Forelimb muscle (tissue), 1 donor: Measurements from ENCODE around the gene NAA40. TPM values are rescaled to one million over a fixed set of nuclear protein-coding genes. Genes with fewer than 3 reads are reported as not detected.
"Not testable (repeated sequence)": the region's sequence is repeated elsewhere in the genome, so short reads cannot be mapped to it uniquely, and the experiment has no call there.

ENCODE experiments used
- DNase-seq: peaks from one replicate; pipeline ENCODE4 v3.0.0-alpha.2; 2013; ENCODE audit warnings: low read depth
- polyA plus RNA-seq: library from polyadenylated mRNA; unstranded; fragments of 120-200 nt; gene quantifications from one replicate; pipeline ENCODE4 v1.2.1, GENCODE V29; 2013; ENCODE audit not compliant: insufficient read length

NAA40 gene
- polyA plus RNA-seq, 1 donor, result 17.5 TPM

GRCh38 chr11:63939397-63939891, 642 bp downstream of the NAA40 start:
- no peak for DNase-seq

- no peak for DNase-seq
These were observed 2.0 kb downstream of the NAA40 start for GRCh38 chr11:63940786-63941185.

GRCh38 chr11:63941901-63942300, 3.1 kb downstream of the NAA40 start:
- DNase-seq, result no peak

- DNase-seq, result no peak
These were observed 4.0 kb downstream of the NAA40 start for GRCh38 chr11:63942803-63943202.

DNA sequence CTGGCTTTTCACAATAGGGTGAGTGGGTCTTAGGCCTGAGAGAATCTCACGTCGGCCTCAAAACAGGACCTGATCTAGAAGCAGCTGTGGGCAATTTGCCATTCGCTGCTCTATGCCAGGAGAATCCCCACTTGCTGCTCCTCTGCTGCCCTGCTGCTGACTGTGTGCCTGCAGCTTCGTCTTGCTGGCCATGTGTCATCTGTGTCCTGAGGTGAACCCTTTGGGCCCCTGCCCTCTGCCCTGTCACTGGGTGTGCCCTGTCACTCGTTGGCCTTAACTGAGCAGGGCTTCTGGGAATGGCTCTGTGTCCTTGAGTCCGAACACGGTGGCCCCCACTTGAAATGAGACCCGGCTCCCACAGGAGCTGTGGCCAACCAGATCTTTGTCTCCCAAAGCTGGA, 6.2 kb downstream of the NAA40 start:
- no peak for DNase-seq

DNA sequence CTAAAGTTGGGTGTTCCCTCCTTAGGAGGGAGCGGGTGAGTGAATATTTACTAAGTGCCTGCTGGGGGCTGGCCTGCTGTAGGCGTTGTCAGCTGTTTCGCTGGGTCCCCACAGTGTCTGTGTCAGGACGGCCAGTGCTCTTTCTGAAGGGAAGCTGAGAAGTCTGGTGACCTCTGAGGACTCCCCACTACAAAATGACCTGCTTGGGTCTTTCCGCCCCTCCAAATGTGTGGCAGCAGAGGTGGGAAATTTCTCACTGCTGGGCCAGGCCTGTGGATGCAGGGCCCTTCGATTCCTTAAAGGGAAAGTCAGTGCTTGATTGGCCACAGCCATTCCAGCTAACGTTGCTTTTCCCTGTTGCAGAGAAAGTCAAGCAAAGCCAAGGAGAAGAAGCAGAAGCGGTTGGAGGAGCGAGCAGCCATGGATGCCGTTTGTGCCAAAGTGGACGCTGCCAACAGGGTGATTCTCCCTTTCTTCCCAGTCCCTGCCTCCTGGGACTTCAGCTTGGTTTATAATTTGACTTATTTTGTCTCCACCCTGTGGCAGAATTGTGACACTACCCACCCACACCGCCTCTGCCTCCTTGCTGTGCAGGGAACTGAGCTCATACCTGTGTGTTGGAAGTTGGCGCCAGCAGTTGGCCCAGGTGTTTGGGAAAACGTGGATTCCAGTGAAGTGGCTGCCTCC, 6.8 kb downstream of the NAA40 start:
- DNase-seq, result peak; percentile 46

- DNase-seq, result no peak
These were observed 13.2 kb downstream of the NAA40 start for GRCh38 chr11:63951779-63952536.

GRCh38 chr11:63952570-63952969, 13.8 kb downstream of the NAA40 start:
- DNase-seq, result no peak

DNA sequence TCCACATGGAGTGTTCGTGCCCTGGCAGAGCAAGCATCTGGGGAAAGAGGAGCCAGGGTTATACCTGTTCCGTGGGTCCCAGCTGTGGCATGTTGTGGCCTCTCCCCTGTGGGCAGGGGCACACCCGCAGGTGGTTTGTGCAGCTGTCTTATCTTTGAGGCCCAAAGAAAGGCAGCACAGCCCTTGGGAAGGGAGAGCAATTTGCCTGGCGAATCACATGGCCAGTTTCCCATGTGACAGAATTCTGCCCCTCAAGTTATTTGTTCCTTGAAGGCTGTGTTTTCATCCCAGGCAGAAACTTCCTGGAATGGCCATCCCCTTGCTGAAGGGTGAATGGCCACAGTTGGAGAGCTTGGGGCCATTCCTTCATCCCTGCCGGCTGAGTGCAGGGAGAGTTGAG, 19.2 kb downstream of the NAA40 start:
- DNase-seq, result no peak

GRCh38 chr11:63961608-63962412, 23.0 kb downstream of the NAA40 start:
- no peak for DNase-seq

DNA sequence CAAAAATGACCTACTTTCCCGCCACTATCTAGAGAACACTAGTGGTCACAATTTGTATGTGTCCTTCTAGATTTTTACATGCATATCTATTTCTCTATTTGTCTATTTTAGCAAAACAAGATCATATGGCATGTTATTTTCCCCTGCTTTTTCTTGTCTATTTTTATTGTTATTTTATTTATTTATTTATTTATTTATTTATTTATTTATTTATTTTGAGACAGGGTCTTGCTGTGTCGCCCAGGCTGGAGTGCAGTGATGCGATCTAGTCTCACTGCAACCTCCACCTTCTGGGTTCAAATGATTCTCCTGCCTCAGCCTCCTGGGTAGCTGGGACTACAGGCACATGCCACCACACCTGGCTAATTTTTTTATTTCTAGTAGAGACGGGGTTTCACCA, 25.1 kb downstream of the NAA40 start:
- not testable (repeated sequence) for DNase-seq

GRCh38 chr11:63966444-63966843, 27.6 kb downstream of the NAA40 start:
- DNase-seq, result no peak

DNA sequence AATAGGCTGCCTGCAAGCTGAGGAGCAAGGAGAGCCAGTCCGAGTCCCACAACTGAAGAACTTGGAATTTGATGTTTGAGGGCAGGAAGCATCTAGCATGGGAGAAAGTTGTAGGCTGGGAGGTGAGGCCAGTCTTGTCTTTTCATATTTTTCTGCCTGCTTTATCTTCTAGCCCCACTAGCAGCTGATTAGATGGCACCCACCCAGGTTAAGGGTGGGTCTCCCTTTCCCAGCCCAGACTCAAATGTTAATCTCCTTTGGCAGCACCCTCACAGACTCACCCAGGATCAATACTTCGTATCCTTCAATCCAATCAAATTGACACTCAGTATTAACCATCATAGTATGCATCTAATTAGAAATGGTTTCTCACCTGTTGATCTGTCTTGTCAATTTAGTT, 30.7 kb downstream of the NAA40 start:
- DNase-seq, result no peak

DNA sequence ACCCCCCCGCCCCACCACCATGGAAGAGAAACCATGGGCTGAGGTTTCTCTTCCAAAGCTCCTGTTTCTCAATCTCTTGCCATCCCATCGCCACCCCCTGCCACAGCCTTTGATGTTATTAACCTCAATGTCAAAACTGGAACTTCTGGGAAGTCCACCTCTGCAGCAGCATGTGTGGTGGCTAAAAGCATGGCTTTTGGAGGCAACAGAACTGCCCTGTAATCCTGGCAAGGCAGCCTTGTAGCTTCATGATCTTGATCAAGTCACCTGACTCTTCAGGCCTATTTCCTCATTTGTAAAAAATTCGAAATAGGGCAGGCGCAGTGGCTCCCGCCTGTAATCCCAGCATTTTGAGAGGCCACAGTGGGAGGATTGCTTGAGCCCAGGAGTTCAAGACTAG, 32.1 kb downstream of the NAA40 start:
- DNase-seq, result no peak

DNA sequence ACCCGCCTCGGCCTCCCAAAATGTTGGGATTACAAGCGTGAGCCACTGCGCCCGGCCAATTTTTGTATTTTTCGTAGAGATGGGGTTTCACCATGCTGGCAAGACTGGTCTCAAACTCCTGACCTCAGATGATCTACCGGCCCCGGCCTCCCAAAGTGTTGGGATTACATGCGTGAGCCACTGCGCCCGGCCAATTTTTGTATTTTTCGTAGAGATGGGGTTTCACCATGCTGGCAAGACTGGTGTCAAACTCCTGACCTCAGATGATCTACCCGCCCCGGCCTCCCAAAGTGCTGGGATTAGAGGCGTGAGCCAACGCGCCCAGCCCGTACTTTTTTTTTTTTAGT, 35.1 kb downstream of the NAA40 start:
- DNase-seq, result not testable (repeated sequence)

DNA sequence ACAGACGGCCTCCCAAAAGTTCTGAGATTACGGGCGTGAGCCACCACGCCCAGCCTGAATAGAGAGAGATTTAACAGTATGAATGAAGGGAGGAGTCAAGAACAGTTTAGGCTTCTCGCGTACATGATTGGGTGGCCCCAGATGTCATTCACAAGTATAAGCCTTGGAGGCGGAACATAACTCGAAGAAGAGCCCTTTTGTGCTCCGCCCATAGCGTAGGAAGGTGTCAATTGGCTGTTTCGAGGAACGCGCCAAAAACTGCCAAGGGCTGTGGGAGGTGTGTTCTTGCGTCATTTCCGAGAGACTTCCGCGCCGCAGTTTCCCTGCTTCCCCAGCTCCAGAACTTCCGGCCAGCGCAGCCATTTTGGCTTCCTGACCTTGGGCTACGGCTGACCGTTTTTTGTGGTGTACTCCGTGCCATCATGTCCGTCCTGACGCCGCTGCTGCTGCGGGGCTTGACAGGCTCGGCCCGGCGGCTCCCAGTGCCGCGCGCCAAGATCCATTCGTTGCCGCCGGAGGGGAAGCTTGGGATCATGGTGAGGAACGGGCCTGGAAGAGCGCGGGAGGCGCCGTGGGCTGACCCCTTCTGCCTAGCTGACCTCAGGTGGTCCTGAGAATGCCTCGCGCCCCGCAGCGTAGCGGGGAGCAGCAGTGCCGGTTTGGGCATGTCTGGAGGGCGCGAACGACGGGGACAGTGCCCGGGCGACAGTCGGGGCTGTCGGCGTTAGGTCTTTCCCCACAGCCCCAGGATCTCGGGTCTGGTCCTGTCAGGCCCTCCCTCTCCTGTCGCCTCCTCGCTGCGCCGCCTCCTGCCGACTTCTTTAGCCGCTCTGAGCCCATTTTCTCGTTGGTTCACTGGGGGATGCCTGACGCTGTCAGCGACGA, 35.7 kb downstream of the NAA40 start, which contains the start of gene COX8A:
Gene COX8A (plus strand): TSS at position 362 of the 885 bp plus-strand sequence. CDS start 61 bp downstream, at position 423.
- peak; percentile 100 for DNase-seq

- DNase-seq, result no peak
These were observed 39.9 kb downstream of the NAA40 start for GRCh38 chr11:63978551-63979239.

DNA sequence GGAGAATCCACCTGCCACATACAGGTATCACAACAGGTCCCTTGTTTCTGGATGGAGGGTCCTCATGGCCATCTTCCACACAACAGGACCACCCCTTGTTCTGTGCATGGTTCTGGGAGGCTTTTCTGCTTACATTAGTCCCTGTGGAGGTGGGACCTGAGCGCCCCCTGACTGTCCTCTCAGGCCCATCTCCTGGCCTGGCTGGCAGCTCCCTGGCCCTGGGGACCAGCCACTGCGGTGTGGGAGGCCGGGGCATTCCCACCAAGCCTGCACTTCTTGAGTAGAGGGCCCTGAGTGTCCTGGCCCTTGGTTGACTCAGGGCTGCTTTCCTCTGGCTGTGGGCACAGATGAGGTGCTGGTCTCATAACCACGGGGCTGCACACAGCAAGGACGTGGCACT, 40.6 kb downstream of the NAA40 start:
- DNase-seq, result no peak

GRCh38 chr11:63985812-63986155, 47.0 kb downstream of the NAA40 start:
- DNase-seq, result no peak

DNA sequence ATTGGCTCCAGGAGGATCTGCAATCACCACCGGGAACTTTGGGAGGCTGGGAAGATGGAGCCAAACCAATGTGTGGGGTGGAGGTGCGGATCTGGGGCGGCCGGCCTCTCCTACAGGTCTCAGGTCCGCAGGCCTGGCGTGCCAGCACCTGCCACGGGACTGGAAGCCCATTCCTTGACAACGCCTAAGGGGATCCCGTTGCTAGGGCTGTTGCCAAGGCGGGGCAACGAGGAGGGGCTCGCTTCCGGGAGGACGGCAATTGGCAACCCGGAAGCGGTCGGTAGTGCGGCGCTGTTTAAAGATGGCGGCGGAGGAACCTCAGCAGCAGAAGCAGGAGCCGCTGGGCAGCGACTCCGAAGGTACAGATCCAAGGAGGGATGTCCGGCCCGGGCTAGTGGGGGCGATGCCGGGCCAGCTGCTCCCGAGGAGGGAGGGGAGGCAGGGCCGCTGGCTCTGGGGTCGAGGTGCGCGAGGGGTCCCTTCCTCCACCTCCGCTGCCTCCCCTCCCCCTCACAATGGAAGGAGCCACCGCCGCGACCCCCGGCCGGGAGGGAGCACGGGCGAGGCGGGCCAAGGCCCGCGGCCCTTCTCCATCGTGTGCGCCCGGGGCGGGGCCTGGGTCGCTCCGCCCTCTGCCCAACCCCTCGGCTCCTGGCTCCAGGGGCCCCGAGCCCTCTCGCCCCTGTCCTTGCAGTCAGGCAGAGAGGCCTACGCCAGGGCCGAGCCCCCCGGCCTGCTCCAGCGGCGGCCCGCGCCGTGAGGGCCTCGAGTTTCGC, 47.5 kb downstream of the NAA40 start, which contains the start of gene OTUB1:
Gene OTUB1 (plus strand): TSS at position 283 of the 776 bp plus-strand sequence. CDS start 19 bp downstream, at position 302.
- DNase-seq, result peak; percentile 62
